Cardiac fibroblast (primary cell): ENCODE measurements around the gene HS6ST2.

Experiments
- DNase-seq, 2 donors: peaks; one replicate each; pipeline versions ENCODE4 v3.0.0 to v3.0.0-alpha.2; 2010; ENCODE audit warnings: low read depth in 2 of 2
- H3K4me3 ChIP-seq, 2 donors: replicated peaks in 1 of 2; 1 replicate in 1 of 2; 2 replicates in 1 of 2; pipeline ENCODE4 v1.5.1; 2011; ENCODE audit warnings: low read depth in 2 of 2, low read length in 2 of 2, mild to moderate bottlenecking in 2 of 2, moderate library complexity in 1 of 2
- CTCF ChIP-seq: IDR thresholded peaks from one replicate; pipeline ENCODE4 v1.5.1; 2011; ENCODE audit warnings: low read depth, mild to moderate bottlenecking, low read length, inconsistent platforms

HS6ST2 gene

DNA sequence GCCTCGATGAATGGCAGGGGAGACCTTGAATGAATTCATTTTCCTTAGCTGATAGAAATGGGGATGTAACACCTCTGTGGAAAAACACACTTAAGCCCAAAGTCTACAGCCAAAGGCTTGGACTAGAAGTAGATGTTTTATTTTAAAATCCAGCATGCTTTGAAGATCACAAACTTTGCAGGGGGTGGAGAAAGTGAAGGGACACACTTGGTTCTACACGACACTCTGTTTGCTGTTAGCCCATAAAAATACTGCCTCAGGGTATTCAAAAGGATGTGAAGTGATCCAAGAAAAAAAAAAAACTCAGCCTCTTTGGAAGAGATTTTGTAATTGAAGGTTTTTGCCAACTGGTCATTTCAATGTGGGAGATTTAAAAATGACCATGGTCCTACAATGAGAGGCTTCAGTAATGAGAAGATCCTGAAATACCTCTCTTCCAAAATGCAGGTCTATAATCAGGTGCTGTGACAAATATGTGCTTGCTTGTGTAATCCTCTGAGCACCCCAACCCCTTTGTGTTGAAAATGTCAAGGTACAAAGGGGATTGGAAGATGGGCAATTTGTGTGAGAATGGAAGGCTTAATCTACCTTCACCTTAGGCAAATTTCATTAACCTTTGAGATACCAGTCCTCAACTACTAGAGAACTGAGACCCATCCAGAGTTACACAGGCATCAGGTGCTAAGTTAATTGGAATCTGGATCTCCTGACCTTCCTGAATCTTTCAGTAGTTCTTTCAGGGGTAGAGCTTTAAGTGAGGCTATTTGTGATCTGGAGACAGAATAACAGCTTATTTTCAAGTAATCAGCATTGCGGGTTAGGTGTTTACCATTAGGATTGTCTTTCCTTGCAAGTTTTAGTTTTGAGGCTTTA is 82.5 kb downstream of the HS6ST2 start:
- H3K4me3 ChIP-seq = no peak overlapping the region
- DNase-seq = no peak
- no peak for TF ChIP-seq CTCF

DNA sequence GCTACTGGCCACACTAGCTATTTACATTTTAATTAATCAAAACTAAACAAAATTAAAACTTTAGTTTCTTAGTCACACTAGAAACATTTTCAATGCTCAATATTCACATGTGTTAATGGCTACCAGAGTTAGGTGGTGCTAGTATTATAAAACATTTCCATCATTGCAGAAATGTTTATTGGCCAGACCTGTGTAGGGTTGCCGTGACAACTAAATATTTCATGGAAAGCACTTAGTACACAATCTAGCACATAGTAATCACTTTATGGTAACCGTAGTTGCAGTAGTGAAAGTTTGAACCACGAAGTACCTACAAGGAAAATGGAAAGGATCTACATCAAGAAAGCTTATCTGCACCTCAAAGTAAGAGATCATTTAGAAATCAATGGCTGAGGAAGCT is 95.9 kb downstream of the HS6ST2 start:
- no peak overlapping the region for H3K4me3 ChIP-seq
- no peak for DNase-seq
- no peak for TF ChIP-seq CTCF

DNA sequence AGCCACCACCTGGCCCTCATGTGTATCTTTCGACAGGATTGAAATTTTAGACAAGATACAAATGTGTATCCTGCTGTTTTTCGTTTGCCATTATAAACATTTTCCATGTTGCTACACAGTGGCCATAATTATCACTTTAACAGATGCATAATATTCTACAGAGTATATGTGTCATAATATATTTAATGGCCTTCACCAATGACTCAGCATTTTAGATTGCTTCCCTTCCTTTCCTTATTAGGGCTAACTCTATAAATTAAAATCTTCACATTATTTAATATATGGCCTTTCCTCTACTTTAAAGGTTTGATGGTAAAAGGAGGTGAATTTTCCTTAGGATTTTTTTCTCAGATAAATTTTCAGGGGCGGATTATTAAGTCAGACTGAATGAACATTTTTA is 97.4 kb downstream of the HS6ST2 start:
- DNase-seq = no peak
- TF ChIP-seq CTCF = no peak
- no peak overlapping the region for H3K4me3 ChIP-seq

DNA sequence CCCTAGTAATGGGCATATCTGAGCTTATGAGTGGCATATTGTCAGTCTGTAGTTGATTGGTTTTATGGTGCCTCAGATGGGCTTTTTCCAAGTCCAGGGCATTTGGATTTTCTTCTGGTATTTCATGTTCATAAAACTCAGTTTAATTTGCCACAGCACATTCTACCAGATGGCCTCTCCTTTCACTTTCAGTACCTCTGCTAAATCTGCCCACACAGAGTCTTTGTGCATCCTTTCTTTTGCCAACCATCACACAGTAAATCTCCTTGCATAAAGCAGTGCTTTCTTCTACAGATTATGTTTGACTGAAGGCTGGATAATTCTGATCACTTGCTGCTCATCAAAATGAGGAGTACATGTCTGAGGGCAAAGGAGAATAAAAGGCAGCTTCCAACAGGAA is 98.2 kb downstream of the HS6ST2 start:
- no peak for TF ChIP-seq CTCF
- H3K4me3 ChIP-seq = no peak overlapping the region
- DNase-seq = no peak

GRCh38 chrX:132858018-132858417 is 100.4 kb downstream of the HS6ST2 start:
- no peak for TF ChIP-seq CTCF
- no peak overlapping the region for H3K4me3 ChIP-seq
- DNase-seq = peak; percentile 50 to 61

DNA sequence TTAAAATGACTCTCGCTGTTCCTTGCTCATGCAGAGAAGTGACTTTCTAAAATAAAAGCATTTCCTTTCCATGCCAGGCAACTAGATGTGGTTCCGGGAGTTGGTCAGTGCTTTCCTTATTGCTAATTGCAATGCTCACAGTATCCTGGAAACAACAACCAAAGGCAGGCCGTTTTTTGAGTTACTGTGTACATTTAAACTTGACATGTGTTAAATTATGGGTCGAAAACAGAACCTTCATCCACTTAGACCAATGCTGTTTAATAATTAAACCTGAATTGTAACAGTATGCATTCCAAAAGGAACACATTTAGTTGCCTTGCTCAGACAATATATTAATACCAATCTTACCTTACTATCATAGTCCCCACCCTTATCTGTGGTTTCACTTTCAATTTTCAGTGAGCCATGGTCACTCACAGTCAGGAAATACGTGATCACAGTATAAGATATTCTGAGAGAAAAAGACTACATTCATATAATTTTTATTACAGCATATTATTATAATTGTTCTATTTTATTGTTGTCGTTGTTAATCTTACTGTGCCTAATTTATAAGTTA is 102.6 kb downstream of the HS6ST2 start:
- TF ChIP-seq CTCF = no peak
- no peak overlapping the region for H3K4me3 ChIP-seq
- DNase-seq = no peak
